ENCODE data around the gene ZBED6.
A peak's percentile ranks its signal among the peaks of the same experiment; 100 is the strongest.
"Not testable (repeated sequence)": the region's sequence is repeated elsewhere in the genome, so short reads cannot be mapped to it uniquely, and the experiment has no call there.

ZBED6 gene

GRCh38 chr1:203795441-203796235 lies at the start of gene ZBED6, which contains the start of gene ZC3H11A:
Gene ZBED6 (plus strand): TSS chr1:203795623. CDS start chr1:203797523, 1,900 bp downstream.
Gene ZC3H11A (plus strand): TSS chr1:203795623. CDS start chr1:203817071, 21,448 bp downstream.
- peak; percentile 80 to 99 (median 97) for DNase-seq

GRCh38 chr1:203746281-203746680 lies 49.1 kb upstream of the ZBED6 start:
- no peak for DNase-seq

- DNase-seq: no peak
Observed at GRCh38 chr1:203751051-203751450, 44.4 kb upstream of the ZBED6 start.

- not testable (repeated sequence) for DNase-seq
Observed at GRCh38 chr1:203751618-203752361, 43.6 kb upstream of the ZBED6 start.

GRCh38 chr1:203754455-203754864 lies 41.0 kb upstream of the ZBED6 start:
- DNase-seq: no peak

- no peak for DNase-seq
Observed at GRCh38 chr1:203756036-203756435, 39.4 kb upstream of the ZBED6 start.

GRCh38 chr1:203758749-203759148 lies 36.7 kb upstream of the ZBED6 start:
- DNase-seq: not testable (repeated sequence)

GRCh38 chr1:203760506-203760905 lies 34.9 kb upstream of the ZBED6 start:
- DNase-seq: no peak

GRCh38 chr1:203761958-203762357 lies 33.5 kb upstream of the ZBED6 start:
- DNase-seq: not testable (repeated sequence)

GRCh38 chr1:203763505-203763904 lies 31.9 kb upstream of the ZBED6 start:
- no peak for DNase-seq

- no peak for DNase-seq
Observed at GRCh38 chr1:203764105-203765028, 31.1 kb upstream of the ZBED6 start.

GRCh38 chr1:203765029-203765837 lies 30.2 kb upstream of the ZBED6 start, which contains the start of gene LAX1:
Gene LAX1 (plus strand): TSS chr1:203765183. CDS start chr1:203765566, 383 bp downstream.
- DNase-seq: no peak

GRCh38 chr1:203768256-203768655 lies 27.2 kb upstream of the ZBED6 start:
- no peak for DNase-seq

GRCh38 chr1:203769505-203770343 lies 25.7 kb upstream of the ZBED6 start:
- peak in 19 of 51 donors; percentile 1 to 60 (median 24) for DNase-seq

- DNase-seq: no peak
Observed at GRCh38 chr1:203771901-203772301, 23.5 kb upstream of the ZBED6 start.

- DNase-seq: no peak
Observed at GRCh38 chr1:203772836-203773235, 22.6 kb upstream of the ZBED6 start.

- peak in 25 of 51 donors; percentile 2 to 73 (median 23) for DNase-seq
Observed at GRCh38 chr1:203776636-203777035, 18.8 kb upstream of the ZBED6 start.

GRCh38 chr1:203777596-203777995 lies 17.8 kb upstream of the ZBED6 start:
- no peak for DNase-seq

GRCh38 chr1:203778146-203778545 lies 17.3 kb upstream of the ZBED6 start:
- DNase-seq: no peak
